Endothelial cell of umbilical vein (primary cell): ENCODE results near the gene MRPL34. TPM values are rescaled to one million over a fixed set of nuclear protein-coding genes. Genes with fewer than 3 reads are reported as not detected.

Experiments used
- BruUV-seq: library from RNA; stranded (reverse); fragments of 400-500 nt; replicated peaks from 2 replicates; lab custom pipeline; 2021; lab: Mats Ljungman, UMichigan
- CTCF ChIA-PET: fragments of 300-600, 350-600 bp; sonication (Branson Sonifier 250); formaldehyde crosslinking; loops from one replicate; lab custom pipeline; 2021; ENCODE audit warnings: antibody characterized with exemption, inconsistent platforms; lab: Charles Lee
- POLR2A ChIA-PET: fragments of 300-600, 350-600 bp; sonication (Branson Sonifier 250); formaldehyde crosslinking; loops from one replicate; lab custom pipeline; 2021; ENCODE audit warnings: antibody characterized with exemption, inconsistent platforms; lab: Charles Lee
- DNase-seq: peaks from one replicate; pipeline ENCODE4 v3.0.0-alpha.2; 2011; ENCODE audit warnings: low read depth, low spot score
- FAIRE-seq: peaks from 2 replicates; lab custom pipeline; 2011; peaks lifted over from hg19 to GRCh38; lab: Jason Lieb, UNC
- H2AFZ ChIP-seq: 2 replicates; pipeline ENCODE4 v1.6.0; 2012; ENCODE audit warnings: low read depth, low read length, control low read depth, inconsistent platforms
- H3K27ac ChIP-seq: 2 replicates; pipeline ENCODE4 v1.5.1; 2011; ENCODE audit warnings: low read depth, mild to moderate bottlenecking, control low read depth, low read length, moderate library complexity; ENCODE audit not compliant: insufficient read depth
- H3K27me3 ChIP-seq, 2 experiments: 2 replicates each; pipeline versions ENCODE4 v1.6.0 to v1.6.1; 2011; ENCODE audit warnings: low read length in 2 of 2, mixed read lengths in 1 of 2; ENCODE audit not compliant: control insufficient read depth in 2 of 2, insufficient read depth in 2 of 2
- H3K36me3 ChIP-seq, 2 experiments: 2 replicates in 1 of 2; 3 replicates in 1 of 2; pipeline ENCODE4 v1.5.1; 2011; ENCODE audit warnings: low read length in 2 of 2, mild to moderate bottlenecking in 1 of 2, moderate library complexity in 1 of 2; ENCODE audit not compliant: control insufficient read depth in 2 of 2, insufficient read depth in 2 of 2; ENCODE audit errors: extremely low read depth in 1 of 2
- H3K4me1 ChIP-seq: 3 replicates; pipeline ENCODE4 v1.5.1; 2011; ENCODE audit warnings: mild to moderate bottlenecking, low read length; ENCODE audit not compliant: control insufficient read depth, insufficient read depth; ENCODE audit errors: extremely low read depth
- H3K4me2 ChIP-seq: 2 replicates; pipeline ENCODE4 v1.6.1; 2011; ENCODE audit warnings: low read length, control low read depth, mixed read lengths; ENCODE audit not compliant: insufficient read depth
- H3K4me3 ChIP-seq, 3 experiments: fragments of 200-600 bp in 1 of 3; sonication (generic), shearing (Covaris generic) in 1 of 3; replicated peaks in 1 of 3; 2 replicates each; pipeline ENCODE4 v1.5.1; 2011 to 2016; ENCODE audit warnings: control low read depth in 3 of 3, low read length in 3 of 3, mild to moderate bottlenecking in 2 of 3, inconsistent platforms in 1 of 3, low read depth in 1 of 3, moderate library complexity in 1 of 3; ENCODE audit not compliant: insufficient read depth in 1 of 3
- H3K79me2 ChIP-seq: 2 replicates; pipeline ENCODE4 v1.6.0; 2012; ENCODE audit warnings: low read length, inconsistent platforms; ENCODE audit not compliant: control insufficient read depth, insufficient read depth
- H3K9ac ChIP-seq: replicated peaks from 2 replicates; pipeline ENCODE3; 2011; ENCODE audit warnings: low read length, control low read depth; ENCODE audit not compliant: insufficient read depth; ENCODE audit errors: extremely low read depth
- H3K9me1 ChIP-seq: replicated peaks from 3 replicates; pipeline ENCODE4 v1.6.0; 2011; ENCODE audit warnings: mild to moderate bottlenecking, low read length; ENCODE audit not compliant: control insufficient read depth, insufficient read depth; ENCODE audit errors: extremely low read depth
- H3K9me3 ChIP-seq: replicated peaks from 2 replicates; pipeline ENCODE4 v1.5.1; 2012; ENCODE audit warnings: low read length, inconsistent platforms; ENCODE audit not compliant: control insufficient read depth, insufficient read depth
- H4K20me1 ChIP-seq: replicated peaks from 2 replicates; pipeline ENCODE3; 2011; ENCODE audit warnings: mild to moderate bottlenecking, low read length; ENCODE audit not compliant: control insufficient read depth, insufficient read depth; ENCODE audit errors: extremely low read depth
- CTCF ChIP-seq, 2 donors: IDR thresholded peaks; 1 replicate in 1 of 2; 2 replicates in 1 of 2; pipeline ENCODE4 v1.5.1; 2011; ENCODE audit warnings: low read length in 2 of 2, mild to moderate bottlenecking in 2 of 2, moderate library complexity in 2 of 2, control low read depth in 1 of 2, inconsistent platforms in 1 of 2, low read depth in 1 of 2; ENCODE audit not compliant: insufficient read depth in 1 of 2; ENCODE audit errors: extremely low read depth in 1 of 2
- FOS ChIP-seq: IDR thresholded peaks from 2 replicates; pipeline ENCODE4 v1.6.1; 2011; ENCODE audit warnings: mild to moderate bottlenecking, low read length, moderate library complexity, borderline replicate concordance; ENCODE audit not compliant: insufficient read depth
- GATA2 ChIP-seq: IDR thresholded peaks from 2 replicates; pipeline ENCODE4 v1.7.0; 2011; ENCODE audit warnings: low read depth, mild to moderate bottlenecking, moderate library complexity, mixed read lengths, low read length; ENCODE audit not compliant: insufficient read length, insufficient read depth
- MAX ChIP-seq: IDR thresholded peaks from 2 replicates; pipeline ENCODE4 v1.6.1; 2011; ENCODE audit not compliant: insufficient read depth, insufficient read length
- POLR2A ChIP-seq: IDR thresholded peaks from 2 replicates; pipeline ENCODE4 v1.6.1; 2012; ENCODE audit warnings: low read depth, mild to moderate bottlenecking, control low read depth, low read length
- POLR2AphosphoS5 ChIP-seq: IDR thresholded peaks from 2 replicates; pipeline ENCODE4 v1.6.1; 2012; ENCODE audit warnings: low read depth, mild to moderate bottlenecking, control low read depth, low read length, moderate library complexity; ENCODE audit not compliant: insufficient read depth
- dilution Hi-C: fragments of 300-500 bp; cut with MboI; formaldehyde crosslinking; loops from one replicate; pipeline ENCODE4 v1.15.0; 2019; ENCODE audit warnings: low sequenced_read_pairs; ENCODE audit not compliant: extremely low pct_ligation_motif_present
- intact Hi-C: fragments of 100-400 bp; cut with micrococcal nuclease; formaldehyde crosslinking; loops from one replicate; pipeline ENCODE4 v1.10.0; 2022
- polyA plus RNA-seq, 4 experiments: library from polyadenylated mRNA; depleted of rRNA in 3 of 4; stranded (reverse) in 3 of 4; unstranded in 1 of 4; fragments of >200 nt; gene quantifications; 2 replicates each; pipeline versions ENCODE4 v1.2.1 to v1.2.3, GENCODE V29; 2011 to 2012; ENCODE audit warnings: missing spikeins in 1 of 4
- total RNA-seq: library from RNA; stranded (reverse); gene quantifications from 2 replicates; pipeline ENCODE4 v1.2.3, GENCODE V29; 2021

MRPL34 gene
- total and polyA plus RNA-seq, 2 donors (not counting 3 experiments of a cell fraction or from before 2014, with no cell fraction given), result 45.5 to 55.7 TPM

- dilution Hi-C loops, result no loop called here
- H2AFZ ChIP-seq, result no peak overlapping the region
- BruUV-seq, result no TSS peak
- FAIRE-seq (no peak), DNase-seq (no peak)
- no peaks in the 10 kb centered on the region for H3K27me3 ChIP-seq
- intact Hi-C loops, result loop anchor here (2.0 kb wide), 1 partner anchor 55 kb away; no protein-coding TSS in a partner anchor
- no peak overlapping the region for H3K4me2 ChIP-seq
- TF ChIP-seq POLR2A (no peak), FOS (no peak), CTCF (IDR thresholded peaks at IDR 0.05; ENCODE audit: extremely low read depth in 1 of 2, insufficient read depth in 1 of 2, low read depth in 1 of 2, low read length in 2 of 2) (no peak), MAX (no peak), GATA2 (no peak), POLR2AphosphoS5 (no peak)
- no peaks in the 10 kb centered on the region for H4K20me1 ChIP-seq
- H3K27ac ChIP-seq, result peak overlapping the region; percentile 53
- ChIA-PET CTCF (interaction anchor here (0.7 to 7.0 kb wide), 9 partner anchors 28 to 118 kb away, joined by 3 to 180 read pairs (median 3); partner anchors contain the start of genes BST2 and PLVAP), POLR2A (no interaction called here)
- H3K9me1 ChIP-seq, result no peaks in the 10 kb centered on the region
- peaks cover 32% of the 10 kb centered on the region for H3K4me1 ChIP-seq
- no peaks in the 10 kb centered on the region for H3K9me3 ChIP-seq
- H3K4me3 ChIP-seq, result no peak overlapping the region
- H3K79me2 ChIP-seq, result no peaks in the 10 kb centered on the region
- H3K9ac ChIP-seq, result peak overlapping the region; percentile 6
- H3K36me3 ChIP-seq, result no peaks in the 10 kb centered on the region
These were observed 42.2 kb downstream of the MRPL34 start for GRCh38 chr19:17347877-17348276.
